Suprapubic skin (tissue), 4 donors: ENCODE measurements around the gene LRRC55. TPM values are rescaled to one million over a fixed set of nuclear protein-coding genes. Genes with fewer than 3 reads are reported as not detected.

ENCODE experiments used
- DNase-seq, 2 donors: peaks; one replicate each; pipeline ENCODE4 v3.0.0-alpha.2; 2019; ENCODE audit warnings: low spot score in 2 of 2
- H3K27ac ChIP-seq: fragments of 200-600 bp; sonication (generic); one replicate; pipeline ENCODE4 v1.5.1; 2019
- H3K27me3 ChIP-seq: fragments of 200-600 bp; sonication (generic); one replicate; pipeline ENCODE4 v1.5.1; 2019
- H3K36me3 ChIP-seq: fragments of 200-600 bp; sonication (generic); one replicate; pipeline ENCODE4 v1.5.1; 2019
- H3K4me1 ChIP-seq: fragments of 200-600 bp; sonication (generic); one replicate; pipeline ENCODE4 v1.5.1; 2019
- H3K4me3 ChIP-seq: fragments of 200-600 bp; sonication (generic); one replicate; pipeline ENCODE4 v1.5.1; 2019; ENCODE audit warnings: mild to moderate bottlenecking
- H3K9me3 ChIP-seq: fragments of 200-600 bp; sonication (generic); one replicate; pipeline ENCODE4 v1.5.1; 2019
- EP300 ChIP-seq: sonication (generic); formaldehyde crosslinking; IDR thresholded peaks from one replicate; pipeline ENCODE4 v1.6.1; 2017; ENCODE audit warnings: antibody characterized with exemption
- POLR2A ChIP-seq, 2 donors: fragments of 450-650 bp; IDR thresholded peaks; one replicate each; pipeline ENCODE4 v1.6.1; 2017; ENCODE audit warnings: antibody characterized with exemption in 2 of 2, mild to moderate bottlenecking in 2 of 2, moderate library complexity in 2 of 2
- POLR2AphosphoS5 ChIP-seq, 3 donors: sonication (generic); formaldehyde crosslinking; IDR thresholded peaks; one replicate each; pipeline ENCODE4 v1.6.1; 2017; ENCODE audit warnings: antibody characterized with exemption in 3 of 3
- WGBS: methylation state at CpG from one replicate; pipeline ENCODE4 v1.1.5; 2018; 5-methylcytosine and 5-hydroxymethylcytosine counted together
- total RNA-seq, 4 donors: library from RNA; depleted of rRNA; stranded (reverse); fragments of >200 nt; gene quantifications; one replicate each; pipeline ENCODE4 v1.1.0, GENCODE V29; 2016
- TF ChIP-seq, protein P1 (sequence below), 2 donors: fragments of 200-600 bp in 1 of 2; fragments of 450-650 bp in 1 of 2; sonication (generic) in 1 of 2; IDR thresholded peaks; one replicate each; pipeline ENCODE4 v1.5.1; 2016 to 2019; ENCODE audit warnings: antibody characterized with exemption in 2 of 2, mild to moderate bottlenecking in 1 of 2, moderate library complexity in 1 of 2

Gene LRRC55, protein sequence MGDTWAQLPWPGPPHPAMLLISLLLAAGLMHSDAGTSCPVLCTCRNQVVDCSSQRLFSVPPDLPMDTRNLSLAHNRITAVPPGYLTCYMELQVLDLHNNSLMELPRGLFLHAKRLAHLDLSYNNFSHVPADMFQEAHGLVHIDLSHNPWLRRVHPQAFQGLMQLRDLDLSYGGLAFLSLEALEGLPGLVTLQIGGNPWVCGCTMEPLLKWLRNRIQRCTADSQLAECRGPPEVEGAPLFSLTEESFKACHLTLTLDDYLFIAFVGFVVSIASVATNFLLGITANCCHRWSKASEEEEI
- under 1 TPM in 3 of 4 donors, not detected in 1; 0.08 to 0.24 (median 0.17) TPM for total RNA-seq

DNA sequence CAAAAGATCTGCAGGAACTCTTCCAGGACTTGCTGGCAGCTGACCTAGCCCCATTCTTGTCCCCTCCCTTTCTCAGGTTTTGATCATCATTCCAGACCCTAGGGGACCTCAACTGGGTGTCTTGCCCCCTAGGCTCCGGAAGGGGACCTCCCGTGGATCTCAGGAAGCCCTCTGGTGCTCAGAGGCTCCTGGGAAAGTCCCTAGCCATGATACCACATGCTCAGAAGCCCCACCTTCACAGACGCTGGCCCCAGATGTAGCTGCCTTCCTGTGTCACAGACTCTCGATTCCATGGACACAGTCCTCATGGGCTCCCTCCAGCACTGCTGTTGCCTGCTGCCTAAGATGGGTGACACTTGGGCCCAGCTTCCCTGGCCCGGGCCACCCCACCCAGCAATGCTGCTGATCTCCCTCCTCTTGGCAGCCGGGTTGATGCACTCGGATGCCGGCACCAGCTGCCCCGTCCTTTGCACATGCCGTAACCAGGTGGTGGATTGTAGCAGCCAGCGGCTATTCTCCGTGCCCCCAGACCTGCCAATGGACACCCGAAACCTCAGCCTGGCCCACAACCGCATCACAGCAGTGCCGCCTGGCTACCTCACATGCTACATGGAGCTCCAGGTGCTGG, at the start of gene LRRC55:
Gene LRRC55 (plus strand): TSS at position 276 of the 628 bp plus-strand sequence. CDS start 70 bp downstream, at position 346.
- H3K9me3 ChIP-seq = no peaks in the 10 kb centered on the region
- no peak for DNase-seq
- peaks cover 20% of the 10 kb centered on the region for H3K4me1 ChIP-seq
- no peak within 1 kb of the TSS for H3K27ac ChIP-seq
- no peak within 1 kb of the TSS for H3K4me3 ChIP-seq
- WGBS = 24% methylated on average over 4 of the region's 15 CpGs
- H3K36me3 ChIP-seq = no peaks in the 10 kb centered on the region
- H3K27me3 ChIP-seq = peaks cover 36% of the 10 kb centered on the region
- no peak for TF ChIP-seq EP300
- TF ChIP-seq, protein P1, sequence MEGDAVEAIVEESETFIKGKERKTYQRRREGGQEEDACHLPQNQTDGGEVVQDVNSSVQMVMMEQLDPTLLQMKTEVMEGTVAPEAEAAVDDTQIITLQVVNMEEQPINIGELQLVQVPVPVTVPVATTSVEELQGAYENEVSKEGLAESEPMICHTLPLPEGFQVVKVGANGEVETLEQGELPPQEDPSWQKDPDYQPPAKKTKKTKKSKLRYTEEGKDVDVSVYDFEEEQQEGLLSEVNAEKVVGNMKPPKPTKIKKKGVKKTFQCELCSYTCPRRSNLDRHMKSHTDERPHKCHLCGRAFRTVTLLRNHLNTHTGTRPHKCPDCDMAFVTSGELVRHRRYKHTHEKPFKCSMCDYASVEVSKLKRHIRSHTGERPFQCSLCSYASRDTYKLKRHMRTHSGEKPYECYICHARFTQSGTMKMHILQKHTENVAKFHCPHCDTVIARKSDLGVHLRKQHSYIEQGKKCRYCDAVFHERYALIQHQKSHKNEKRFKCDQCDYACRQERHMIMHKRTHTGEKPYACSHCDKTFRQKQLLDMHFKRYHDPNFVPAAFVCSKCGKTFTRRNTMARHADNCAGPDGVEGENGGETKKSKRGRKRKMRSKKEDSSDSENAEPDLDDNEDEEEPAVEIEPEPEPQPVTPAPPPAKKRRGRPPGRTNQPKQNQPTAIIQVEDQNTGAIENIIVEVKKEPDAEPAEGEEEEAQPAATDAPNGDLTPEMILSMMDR (IDR thresholded peaks at IDR 0.05) = no peak
- TF ChIP-seq POLR2A (IDR thresholded peaks at IDR 0.05) = no peak
- no peak for TF ChIP-seq POLR2AphosphoS5 (IDR thresholded peaks at IDR 0.05)

DNA sequence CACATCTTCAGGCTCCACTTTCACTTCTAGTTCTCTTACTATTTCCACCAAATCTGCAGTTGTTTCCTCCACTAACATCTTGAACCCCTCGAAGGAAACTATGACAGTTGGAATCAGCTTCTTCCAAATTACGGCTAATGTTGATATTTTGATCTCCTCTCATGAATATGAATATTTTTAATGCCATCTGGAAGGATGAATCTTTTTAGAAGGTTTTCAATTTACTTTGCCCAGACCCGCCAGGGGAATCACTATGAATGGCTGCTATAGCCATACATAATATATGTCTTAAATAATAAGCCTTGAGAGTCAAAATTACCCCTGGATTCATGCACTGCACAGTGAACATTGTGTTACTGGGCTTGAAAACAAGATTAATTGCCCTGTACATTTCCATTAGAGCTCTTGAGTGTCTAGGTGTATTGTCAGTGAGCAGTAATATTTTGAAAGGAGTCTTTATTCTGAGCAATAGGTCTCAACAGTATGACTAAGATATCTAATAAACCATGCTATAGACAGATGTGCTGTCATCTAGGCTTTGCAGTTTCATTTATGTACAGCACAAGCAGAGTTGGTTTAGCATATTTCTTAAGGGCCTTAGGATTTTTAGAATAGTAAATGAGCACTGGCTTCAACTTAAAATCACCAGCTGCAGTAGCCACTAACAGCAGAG, 48.3 kb upstream of the LRRC55 start:
- H3K4me1 ChIP-seq = no peaks in the 10 kb centered on the region
- 89% methylated on average over 3 of the region's 3 CpGs for WGBS

DNA sequence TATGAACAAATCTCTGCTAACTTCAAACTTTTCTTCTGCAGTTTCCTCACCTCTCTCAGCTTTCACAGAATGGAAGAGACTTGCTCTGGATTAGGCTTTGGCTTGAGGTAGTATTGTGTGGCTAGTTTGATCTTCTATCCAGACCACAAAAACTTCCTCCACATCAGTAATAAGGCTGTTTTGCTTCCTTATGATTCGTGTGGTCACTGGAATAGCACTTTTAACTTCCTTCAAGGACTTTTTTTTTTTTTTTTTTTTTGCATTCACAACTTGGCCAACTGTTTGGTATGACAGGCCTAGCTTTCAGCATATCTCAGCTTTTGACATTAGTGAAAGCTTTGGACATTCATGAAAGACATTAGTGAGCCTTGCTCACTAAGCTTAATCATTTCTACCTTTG, 47.5 kb upstream of the LRRC55 start:
- H3K9me3 ChIP-seq = no peaks in the 10 kb centered on the region
- no peak overlapping the region for H3K27ac ChIP-seq
- TF ChIP-seq POLR2A (IDR thresholded peaks at IDR 0.05) = no peak
- TF ChIP-seq, protein P1 (IDR thresholded peaks at IDR 0.05) = no peak
- no peak for TF ChIP-seq EP300
- no peak for TF ChIP-seq POLR2AphosphoS5 (IDR thresholded peaks at IDR 0.05)
- WGBS = 45% methylated on average over 1 of the region's 1 CpG
- DNase-seq = no peak
- H3K4me3 ChIP-seq = no peak overlapping the region
- no peaks in the 10 kb centered on the region for H3K27me3 ChIP-seq
- no peaks in the 10 kb centered on the region for H3K4me1 ChIP-seq
- no peaks in the 10 kb centered on the region for H3K36me3 ChIP-seq

More for the DNA sequence above, 48.3 kb upstream of the LRRC55 start:
- no peaks in the 10 kb centered on the region for H3K9me3 ChIP-seq
- TF ChIP-seq POLR2A (IDR thresholded peaks at IDR 0.05) (no peak), POLR2AphosphoS5 (IDR thresholded peaks at IDR 0.05) (no peak), EP300 (no peak)
- TF ChIP-seq, protein P1 (IDR thresholded peaks at IDR 0.05) = no peak
- H3K27ac ChIP-seq = no peak overlapping the region
- DNase-seq = no peak
- H3K4me3 ChIP-seq = no peak overlapping the region
- H3K36me3 ChIP-seq = no peaks in the 10 kb centered on the region
- H3K27me3 ChIP-seq = no peaks in the 10 kb centered on the region

DNA sequence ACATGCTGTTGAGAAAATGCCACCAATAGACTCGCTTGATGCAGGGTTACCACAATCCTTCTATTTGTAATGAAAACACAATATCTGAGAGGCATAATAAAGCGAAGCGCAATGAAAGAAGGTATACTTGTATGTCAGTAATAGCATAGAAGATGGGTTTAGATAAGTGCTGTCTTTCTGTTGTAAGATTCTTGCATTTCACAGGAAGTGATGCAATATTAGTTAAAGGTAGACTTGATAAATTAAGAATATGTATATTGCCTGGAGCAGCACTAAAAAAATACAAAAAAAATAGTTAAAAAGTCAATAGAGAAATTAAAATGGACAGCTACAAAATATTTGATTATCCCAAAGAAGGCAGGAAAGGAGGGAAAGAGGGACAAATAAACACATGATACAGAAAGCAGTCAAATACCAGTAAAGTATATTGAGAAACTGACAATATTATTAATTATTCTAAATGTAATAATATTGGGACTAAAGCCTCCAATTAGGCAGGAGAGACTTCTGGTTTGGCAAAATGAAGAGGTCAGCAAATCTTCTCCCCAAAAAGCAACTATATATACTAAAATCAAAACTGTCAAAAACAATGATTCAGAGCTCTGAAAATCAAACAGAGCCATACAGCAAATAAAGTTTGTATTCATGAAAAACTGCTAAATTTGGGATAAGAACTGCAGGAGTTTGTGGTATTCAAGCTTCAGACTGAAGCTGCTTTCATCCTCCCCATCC, 46.6 kb upstream of the LRRC55 start:
- no peak overlapping the region for H3K4me3 ChIP-seq
- H3K9me3 ChIP-seq = no peaks in the 10 kb centered on the region
- TF ChIP-seq, protein P1 (IDR thresholded peaks at IDR 0.05) = no peak
- TF ChIP-seq POLR2A (IDR thresholded peaks at IDR 0.05) (no peak), POLR2AphosphoS5 (IDR thresholded peaks at IDR 0.05) (no peak), EP300 (no peak)
- H3K36me3 ChIP-seq = no peaks in the 10 kb centered on the region
- no peaks in the 10 kb centered on the region for H3K4me1 ChIP-seq
- no peak for DNase-seq
- WGBS = 93% methylated on average over 3 of the region's 3 CpGs
- H3K27ac ChIP-seq = no peak overlapping the region
- H3K27me3 ChIP-seq = no peaks in the 10 kb centered on the region
